ENCODE results near the gene OLFML2B. TPM values are rescaled to one million over a fixed set of nuclear protein-coding genes. Genes with fewer than 3 reads are reported as not detected.
"Not testable (repeated sequence)": the region's sequence is repeated elsewhere in the genome, so short reads cannot be mapped to it uniquely, and the experiment has no call there.

The OLFML2B gene
- total and polyA plus RNA-seq, 5 donors from 2014 or later, result 0.15 TPM; not detected in 4

DNA sequence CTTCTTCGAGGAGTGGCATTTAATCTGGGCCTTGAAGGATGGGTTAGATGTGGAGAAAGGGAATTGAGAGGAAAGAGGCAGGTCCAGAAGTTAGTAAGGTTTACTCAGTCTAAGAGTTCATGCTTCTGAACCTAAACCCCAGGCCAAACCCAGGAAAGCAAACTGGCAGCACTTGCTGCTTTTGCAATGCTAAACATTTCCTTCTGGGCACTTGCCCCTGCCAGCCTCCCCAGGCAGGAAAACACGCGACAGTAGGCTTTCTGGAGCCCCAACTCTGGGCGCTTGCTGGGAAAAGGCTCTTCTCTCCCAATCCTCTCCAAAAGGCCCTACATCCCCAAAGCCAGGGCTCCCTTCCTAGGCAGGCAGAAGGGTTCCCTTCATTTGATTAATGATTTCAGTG, 2.5 kb downstream of the OLFML2B start:
- ATAC-seq (ENCODE audit: low read depth in 2 of 2), result no peak
- peaks cover 12% of the 10 kb centered on the region for H3K27me3 ChIP-seq (ENCODE audit: control insufficient read depth, insufficient read depth, low read length)
- H3K9me3 Mint-ChIP-seq, result peaks cover 0 to 3% (median 0%) of the 10 kb centered on the region in 7 donors
- peaks cover 47% of the 10 kb centered on the region for H3K27me3 Mint-ChIP-seq
- H3K4me3 ChIP-seq (ENCODE audit: low read depth, low read length), result no peak overlapping the region
- H3K27ac Mint-ChIP-seq, result no peak overlapping the region
- DNase-seq, result no peak
- H3K36me3 Mint-ChIP-seq, result no peaks in the 10 kb centered on the region
- no peaks in the 10 kb centered on the region for H3K36me3 ChIP-seq (ENCODE audit: control insufficient read depth, insufficient read depth, low read length)
- no peak overlapping the region for H3K27ac ChIP-seq (ENCODE audit: insufficient read depth, low read length, poor library complexity, severe bottlenecking)
- peaks cover 0 to 12% (median 3%) of the 10 kb centered on the region in 4 donors for H3K4me1 Mint-ChIP-seq
- peak overlapping the region in 2 of 4 donors; percentile 8 to 26 for H3K4me3 Mint-ChIP-seq
- H3K4me1 ChIP-seq (ENCODE audit: control insufficient read depth, insufficient read depth, low read length, poor library complexity, severe bottlenecking), result peaks cover 12% of the 10 kb centered on the region
- no peaks in the 10 kb centered on the region for H3K9me3 ChIP-seq (ENCODE audit: control insufficient read depth in 2 of 2, low read length in 2 of 2)

DNA sequence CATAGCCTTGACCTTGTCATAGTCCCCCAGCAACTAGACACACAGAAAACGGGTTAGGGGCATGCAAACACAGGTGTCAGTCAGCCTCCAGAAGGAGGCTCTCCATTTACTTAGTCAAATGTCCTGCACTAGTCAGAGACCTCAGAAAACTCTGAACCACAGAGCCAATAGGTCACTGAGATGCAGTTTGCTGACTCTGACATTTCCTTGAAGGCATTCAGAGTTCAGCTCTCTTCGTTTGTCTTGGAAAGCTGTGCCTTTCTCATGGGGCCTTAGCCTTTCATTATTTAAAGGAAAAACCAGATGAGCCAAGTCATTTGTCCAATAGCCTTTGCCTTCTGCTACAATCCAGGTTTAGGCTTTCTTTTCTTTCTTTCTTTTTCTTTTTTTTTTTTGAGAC, 3.5 kb downstream of the OLFML2B start:
- Histone ChIP-seq H3K9me3 (ENCODE audit: control insufficient read depth in 2 of 2, low read length in 2 of 2) (no peaks in the 10 kb centered on the region), H3K4me1 (ENCODE audit: control insufficient read depth, insufficient read depth, low read length, poor library complexity, severe bottlenecking) (peaks cover 12% of the 10 kb centered on the region), H3K27me3 (ENCODE audit: control insufficient read depth, insufficient read depth, low read length) (peaks cover 13% of the 10 kb centered on the region), H3K4me3 (ENCODE audit: low read depth, low read length) (no peak overlapping the region), H3K27ac (ENCODE audit: insufficient read depth, low read length, poor library complexity, severe bottlenecking) (no peak overlapping the region), H3K36me3 (ENCODE audit: control insufficient read depth, insufficient read depth, low read length) (no peaks in the 10 kb centered on the region)
- Mint-ChIP-seq H3K27ac (no peak overlapping the region), H3K4me1 (peaks cover 0 to 12% (median 3%) of the 10 kb centered on the region in 4 donors), H3K9me3 (peaks cover 0 to 3% (median 0%) of the 10 kb centered on the region in 7 donors), H3K4me3 (no peak overlapping the region), H3K27me3 (peaks cover 47% of the 10 kb centered on the region), H3K36me3 (no peaks in the 10 kb centered on the region)
- no peak for DNase-seq
- ATAC-seq (ENCODE audit: low read depth in 2 of 2), result no peak

- DNase-seq (no peak), ATAC-seq (ENCODE audit: low read depth in 2 of 2) (no peak)
- Histone ChIP-seq H3K27me3 (ENCODE audit: control insufficient read depth, insufficient read depth, low read length) (peaks cover 14% of the 10 kb centered on the region), H3K4me1 (ENCODE audit: control insufficient read depth, insufficient read depth, low read length, poor library complexity, severe bottlenecking) (peaks cover 12% of the 10 kb centered on the region), H3K4me3 (ENCODE audit: low read depth, low read length) (no peak overlapping the region), H3K9me3 (ENCODE audit: control insufficient read depth in 2 of 2, low read length in 2 of 2) (no peaks in the 10 kb centered on the region), H3K27ac (ENCODE audit: insufficient read depth, low read length, poor library complexity, severe bottlenecking) (no peak overlapping the region), H3K36me3 (ENCODE audit: control insufficient read depth, insufficient read depth, low read length) (no peaks in the 10 kb centered on the region)
- Mint-ChIP-seq H3K4me3 (no peak overlapping the region), H3K27ac (no peak overlapping the region), H3K27me3 (peaks cover 48% of the 10 kb centered on the region), H3K4me1 (peaks cover 0 to 11% (median 2%) of the 10 kb centered on the region in 4 donors), H3K36me3 (no peaks in the 10 kb centered on the region), H3K9me3 (peaks cover 0 to 3% (median 0%) of the 10 kb centered on the region in 7 donors)
Measured at GRCh38 chr1:162019446-162019845, 4.2 kb downstream of the OLFML2B start.

GRCh38 chr1:162019006-162019405, 4.7 kb downstream of the OLFML2B start:
- Histone ChIP-seq H3K4me1 (ENCODE audit: control insufficient read depth, insufficient read depth, low read length, poor library complexity, severe bottlenecking) (peaks cover 8% of the 10 kb centered on the region), H3K9me3 (ENCODE audit: control insufficient read depth in 2 of 2, low read length in 2 of 2) (no peaks in the 10 kb centered on the region), H3K36me3 (ENCODE audit: control insufficient read depth, insufficient read depth, low read length) (no peaks in the 10 kb centered on the region), H3K4me3 (ENCODE audit: low read depth, low read length) (no peak overlapping the region), H3K27me3 (ENCODE audit: control insufficient read depth, insufficient read depth, low read length) (peaks cover 10% of the 10 kb centered on the region), H3K27ac (ENCODE audit: insufficient read depth, low read length, poor library complexity, severe bottlenecking) (no peak overlapping the region)
- Mint-ChIP-seq H3K4me1 (peaks cover 0 to 7% (median under 1%) of the 10 kb centered on the region in 4 donors), H3K4me3 (no peak overlapping the region), H3K9me3 (peaks cover 0 to 3% (median 0%) of the 10 kb centered on the region in 7 donors), H3K27ac (no peak overlapping the region), H3K27me3 (peaks cover 46% of the 10 kb centered on the region), H3K36me3 (no peaks in the 10 kb centered on the region)
- DNase-seq, result no peak
- ATAC-seq (ENCODE audit: low read depth in 2 of 2), result no peak

GRCh38 chr1:162018418-162018817, 5.3 kb downstream of the OLFML2B start:
- no peak overlapping the region for H3K27ac ChIP-seq (ENCODE audit: insufficient read depth, low read length, poor library complexity, severe bottlenecking)
- H3K36me3 Mint-ChIP-seq, result no peaks in the 10 kb centered on the region
- no peak overlapping the region for H3K4me3 ChIP-seq (ENCODE audit: low read depth, low read length)
- peaks cover 0 to 2% (median 0%) of the 10 kb centered on the region in 4 donors for H3K4me1 Mint-ChIP-seq
- no peaks in the 10 kb centered on the region for H3K36me3 ChIP-seq (ENCODE audit: control insufficient read depth, insufficient read depth, low read length)
- peaks cover under 1 to 2% of the 10 kb centered on the region in 2 experiments for H3K9me3 ChIP-seq (ENCODE audit: control insufficient read depth in 2 of 2, low read length in 2 of 2)
- H3K4me3 Mint-ChIP-seq, result no peak overlapping the region
- peaks cover 43% of the 10 kb centered on the region for H3K27me3 Mint-ChIP-seq
- H3K27me3 ChIP-seq (ENCODE audit: control insufficient read depth, insufficient read depth, low read length), result peaks cover 10% of the 10 kb centered on the region
- H3K27ac Mint-ChIP-seq, result no peak overlapping the region
- DNase-seq (no peak), ATAC-seq (ENCODE audit: low read depth in 2 of 2) (no peak)
- H3K4me1 ChIP-seq (ENCODE audit: control insufficient read depth, insufficient read depth, low read length, poor library complexity, severe bottlenecking), result peaks cover 3% of the 10 kb centered on the region
- peaks cover 0 to 4% (median 0%) of the 10 kb centered on the region in 7 donors for H3K9me3 Mint-ChIP-seq

GRCh38 chr1:162017791-162018190, 5.9 kb downstream of the OLFML2B start:
- H3K27me3 Mint-ChIP-seq, result peaks cover 38% of the 10 kb centered on the region
- not testable (repeated sequence) for H3K27ac Mint-ChIP-seq; H3K36me3 ChIP-seq (ENCODE audit: control insufficient read depth, insufficient read depth, low read length); H3K27ac ChIP-seq (ENCODE audit: insufficient read depth, low read length, poor library complexity, severe bottlenecking); H3K27me3 ChIP-seq (ENCODE audit: control insufficient read depth, insufficient read depth, low read length); H3K4me3 Mint-ChIP-seq; H3K9me3 Mint-ChIP-seq; H3K36me3 Mint-ChIP-seq; H3K4me3 ChIP-seq (ENCODE audit: low read depth, low read length); ATAC-seq (ENCODE audit: low read depth in 2 of 2); H3K4me1 Mint-ChIP-seq; DNase-seq; H3K4me1 ChIP-seq (ENCODE audit: control insufficient read depth, insufficient read depth, low read length, poor library complexity, severe bottlenecking); H3K9me3 ChIP-seq (ENCODE audit: control insufficient read depth in 2 of 2, low read length in 2 of 2)

DNA sequence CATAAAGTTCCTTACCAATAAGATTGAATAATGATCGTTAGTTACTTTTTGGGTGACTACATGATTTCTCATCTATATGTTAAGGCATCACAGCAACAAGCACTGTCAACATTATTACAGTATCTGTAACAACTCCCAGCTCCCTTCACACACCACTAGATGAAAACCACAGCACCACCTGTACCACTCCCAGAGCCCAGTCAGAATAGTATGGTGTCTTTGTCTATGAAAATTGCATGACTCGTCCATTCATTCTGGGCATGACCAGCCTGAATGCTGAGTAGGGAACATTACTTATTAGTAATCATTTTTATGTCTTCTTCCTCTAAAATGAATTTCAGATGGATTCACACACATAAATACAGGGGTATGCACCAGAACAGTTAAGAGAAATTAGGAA, 7.0 kb downstream of the OLFML2B start:
- H3K27ac ChIP-seq (ENCODE audit: insufficient read depth, low read length, poor library complexity, severe bottlenecking), result no peak overlapping the region
- DNase-seq (no peak), ATAC-seq (ENCODE audit: low read depth in 2 of 2) (no peak)
- no peaks in the 10 kb centered on the region for H3K4me1 ChIP-seq (ENCODE audit: control insufficient read depth, insufficient read depth, low read length, poor library complexity, severe bottlenecking)
- Mint-ChIP-seq H3K4me1 (no peaks in the 10 kb centered on the region), H3K9me3 (peaks cover 0 to 4% (median 0%) of the 10 kb centered on the region in 7 donors), H3K27me3 (peaks cover 26% of the 10 kb centered on the region), H3K4me3 (no peak overlapping the region), H3K27ac (no peak overlapping the region), H3K36me3 (no peaks in the 10 kb centered on the region)
- H3K4me3 ChIP-seq (ENCODE audit: low read depth, low read length), result no peak overlapping the region
- peaks cover 6% of the 10 kb centered on the region in 2 experiments for H3K9me3 ChIP-seq (ENCODE audit: control insufficient read depth in 2 of 2, low read length in 2 of 2)
- H3K27me3 ChIP-seq (ENCODE audit: control insufficient read depth, insufficient read depth, low read length), result peaks cover 8% of the 10 kb centered on the region
- H3K36me3 ChIP-seq (ENCODE audit: control insufficient read depth, insufficient read depth, low read length), result no peaks in the 10 kb centered on the region

- H3K4me3 Mint-ChIP-seq, result no peak overlapping the region
- peaks cover 0 to 4% (median 0%) of the 10 kb centered on the region in 7 donors for H3K9me3 Mint-ChIP-seq
Measured at GRCh38 chr1:162015196-162015595, 8.5 kb downstream of the OLFML2B start.

More at GRCh38 chr1:162015196-162015595, 8.5 kb downstream of the OLFML2B start:
- Histone ChIP-seq H3K4me1 (ENCODE audit: control insufficient read depth, insufficient read depth, low read length, poor library complexity, severe bottlenecking) (no peaks in the 10 kb centered on the region), H3K27ac (ENCODE audit: insufficient read depth, low read length, poor library complexity, severe bottlenecking) (no peak overlapping the region), H3K9me3 (ENCODE audit: control insufficient read depth in 2 of 2, low read length in 2 of 2) (peaks cover 6% of the 10 kb centered on the region in 2 experiments), H3K36me3 (ENCODE audit: control insufficient read depth, insufficient read depth, low read length) (no peaks in the 10 kb centered on the region), H3K27me3 (ENCODE audit: control insufficient read depth, insufficient read depth, low read length) (peaks cover 8% of the 10 kb centered on the region), H3K4me3 (ENCODE audit: low read depth, low read length) (no peak overlapping the region)
- DNase-seq, result no peak
- Mint-ChIP-seq H3K4me1 (no peaks in the 10 kb centered on the region), H3K36me3 (no peaks in the 10 kb centered on the region), H3K27ac (no peak overlapping the region), H3K27me3 (peaks cover 16% of the 10 kb centered on the region)
- no peak for ATAC-seq (ENCODE audit: low read depth in 2 of 2)

All from CD4-positive, CD25-positive, alpha-beta regulatory T cell (primary cell).